ENCODE results near the gene NCOR1. TPM values are rescaled to one million over a fixed set of nuclear protein-coding genes. Genes with fewer than 3 reads are reported as not detected.

The NCOR1 gene
- total and polyA plus RNA-seq, 2 of the 8 experiments (the other 6 are each of a cell fraction or from before 2014, with no cell fraction given), result 65.4 to 142 TPM

DNA sequence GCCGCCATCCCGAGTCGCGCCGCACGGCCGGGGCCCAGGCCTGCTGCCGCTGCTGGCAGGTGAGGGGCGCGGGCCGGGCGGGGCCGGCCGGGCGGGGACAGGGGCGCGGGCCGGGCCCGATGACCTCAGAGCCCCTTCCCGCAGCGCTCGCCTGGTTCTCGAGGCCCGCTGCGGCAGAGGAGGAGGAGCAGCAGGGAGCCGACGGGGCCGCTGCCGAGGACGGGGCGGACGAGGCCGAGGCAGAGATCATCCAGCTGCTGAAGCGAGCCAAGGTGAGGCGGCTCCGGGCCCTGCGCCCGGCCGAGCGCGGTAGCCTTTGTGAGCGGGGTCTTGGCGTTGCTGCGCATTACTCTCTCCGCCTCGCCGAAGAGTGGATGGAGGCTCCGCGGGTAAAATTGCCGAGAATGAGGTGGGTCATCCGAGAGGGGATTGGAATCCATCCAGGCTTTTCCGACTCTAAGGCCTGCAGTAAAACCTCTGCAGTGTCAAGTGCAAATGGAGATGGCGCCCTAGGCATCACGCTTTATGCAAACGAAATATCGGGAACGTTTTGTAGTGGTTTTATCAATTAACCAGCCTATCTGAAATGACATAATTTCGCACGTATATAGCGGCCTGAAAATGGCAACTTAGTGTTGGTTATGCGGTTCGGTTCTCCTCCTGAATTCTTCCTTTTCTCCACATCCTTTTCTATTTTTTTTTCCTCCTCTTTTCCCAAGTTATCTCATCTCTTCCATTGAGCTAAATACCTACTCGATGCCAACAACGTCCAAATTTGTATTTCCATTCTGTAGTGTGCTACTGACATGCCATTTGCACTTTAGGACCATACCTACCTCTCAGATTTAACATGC lies 215.1 kb downstream of the NCOR1 start:
- peaks cover 10 to 29% of the 10 kb centered on the region in 2 experiments for H3K79me2 ChIP-seq (ENCODE audit: control insufficient read depth in 1 of 2, insufficient read depth in 2 of 2, low read length in 2 of 2)
- ChIA-PET POLR2A (ENCODE audit: partially characterized antibody) (interaction anchor here (0.6 to 4.5 kb wide), 16 partner anchors 9 to 664 kb away, joined by 3 to 41 read pairs (median 5); partner anchors contain the start of genes ADORA2B and PIGL), CTCF (ENCODE audit: partially characterized antibody) (interaction anchor here (0.8 to 4.6 kb wide), 3 partner anchors 47 to 84 kb away, joined by 3 to 38 read pairs (median 3); partner anchors contain the start of gene ADORA2B)

More for the DNA sequence above, 215.1 kb downstream of the NCOR1 start:
- 3% methylated on average over 31 of the region's 64 CpGs; no CpG with 5 or more reads in 1 of the 2 experiments for WGBS, 2 experiments (ENCODE audit: extremely low coverage in 1 of 2, insufficient coverage in 1 of 2, insufficient read length in 1 of 2, insufficient replicate concordance in 2 of 2, low coverage in 1 of 2, low lambda C conversion rate in 2 of 2, missing lambda C conversion rate in 1 of 2)
- H2BK12ac ChIP-seq (ENCODE audit: low read depth, low read length), result no peak overlapping the region
- H2AFZ ChIP-seq (ENCODE audit: low read length), result 0 out of 2 replicates have a peak overlapping the region, but pooled peaks have one; percentile 2
- peak overlapping the region; percentile 63 to 92 (median 86) for H3K4me3 ChIP-seq (ENCODE audit: extremely low read depth in 1 of 4, insufficient read depth in 2 of 4, low read depth in 3 of 4, low read length in 4 of 4)
- no peaks in the 10 kb centered on the region for H3K27me3 ChIP-seq (replicated peaks in 1 of 4; ENCODE audit: control insufficient read depth in 3 of 4, extremely low read depth in 1 of 4, insufficient read depth in 3 of 4, low read length in 3 of 4)
- peak overlapping the region; percentile 81 to 94 for H3K4me2 ChIP-seq (ENCODE audit: insufficient read depth in 1 of 2, low read depth in 2 of 2, low read length in 2 of 2)
- no peak overlapping the region for H2BK20ac ChIP-seq (ENCODE audit: low read length)
- peaks cover 23 to 41% (median 37%) of the 10 kb centered on the region in 4 experiments for H3K36me3 ChIP-seq (ENCODE audit: control insufficient read depth in 2 of 4, insufficient read depth in 4 of 4, low read length in 3 of 4)
- no peak overlapping the region for H4K91ac ChIP-seq (replicated peaks; ENCODE audit: insufficient read length, low read length)
- H3K27ac ChIP-seq (ENCODE audit: low read depth, low read length), result peak overlapping the region; percentile 89
- H4K20me1 ChIP-seq (replicated peaks in 1 of 2; ENCODE audit: control insufficient read depth in 1 of 2, insufficient read depth in 2 of 2, low read length in 2 of 2), result peaks cover 3 to 4% of the 10 kb centered on the region in 2 experiments
- no peaks in the 10 kb centered on the region; a peak in 1 of 4 replicates for H3K9me3 ChIP-seq (ENCODE audit: insufficient read depth in 2 of 2, low read depth in 1 of 2, low read length in 1 of 2)
- H3K18ac ChIP-seq (ENCODE audit: extremely low read depth, low read length), result peak overlapping the region; percentile 79; the same call in 1 of the 2 replicates
- H3K14ac ChIP-seq (ENCODE audit: insufficient read length), result no peak overlapping the region
- peaks cover 4% of the 10 kb centered on the region for H3K23me2 ChIP-seq (ENCODE audit: low read depth, low read length)
- peaks cover 8% of the 10 kb centered on the region for H3K79me1 ChIP-seq (ENCODE audit: low read depth, low read length)
- peaks cover 0 to 6% (median 2%) of the 10 kb centered on the region in 4 experiments; a peak in 3 of 7 replicates for H3K4me1 ChIP-seq (replicated peaks in 1 of 4; ENCODE audit: control insufficient read depth in 3 of 4, insufficient read depth in 4 of 4, low read length in 3 of 4)
- no peak overlapping the region for H3K23ac ChIP-seq (ENCODE audit: insufficient read length)
- peak overlapping the region; percentile 86 to 99 (median 88) for H3K9ac ChIP-seq (replicated peaks in 1 of 4; ENCODE audit: extremely low read depth in 1 of 4, low read depth in 3 of 4, low read length in 3 of 4)
- peak overlapping the region; percentile 43 for H3K56ac ChIP-seq (replicated peaks; ENCODE audit: insufficient read length, low read depth, low read length)
- no peak overlapping the region for H3K4ac ChIP-seq (replicated peaks; ENCODE audit: insufficient read length, low read depth, low read length)
- no peak overlapping the region for H4K5ac ChIP-seq (ENCODE audit: insufficient read length, low read depth, low read length)
- no peak overlapping the region for H2BK120ac ChIP-seq (replicated peaks; ENCODE audit: low read depth, low read length)
- peak overlapping the region; percentile 81 for H2BK5ac ChIP-seq (ENCODE audit: low read depth, low read length)
- no peak overlapping the region for H2BK15ac ChIP-seq (ENCODE audit: low read length)
- TF ChIP-seq PHF8 (conservative IDR thresholded peaks at IDR 0.05; ENCODE audit: low read depth, low read length) (peak; percentile 52; the same call in 1 of the 2 replicates), BRCA1 (IDR thresholded peaks at IDR 0.05; ENCODE audit: low read depth, low read length) (no peak), ASH2L (IDR thresholded peaks at IDR 0.05; ENCODE audit: low read length) (peak; percentile 80), POLR2A (IDR thresholded peaks at IDR 0.05; ENCODE audit: control extremely low read depth in 1 of 2, low read depth in 2 of 2, low read length in 2 of 2) (peak in 1 of 2 experiments; percentile 35; a peak in 2 of 3 replicates)
- H4K8ac ChIP-seq (ENCODE audit: extremely low read depth, insufficient read depth, low read length), result peak overlapping the region; percentile 75
- no peak overlapping the region for H2AK5ac ChIP-seq (ENCODE audit: low read depth, low read length)
- DNase-seq (ENCODE audit: low read depth in 1 of 2, low spot score in 2 of 2), result no peak
- FAIRE-seq, result no peak
